IMR-90 (cell line): Measurements from ENCODE around the gene KCNN3. TPM values are rescaled to one million over a fixed set of nuclear protein-coding genes. Genes with fewer than 3 reads are reported as not detected.

Experiments used
- ATAC-seq: fragments of 200-7000 bp; cut with Tn5 transposase; 2 replicates; pipeline ENCODE4 v1.9.1; 2020; ENCODE audit warnings: low read depth, mild to moderate bottlenecking, moderate library complexity
- BruUV-seq: library from RNA; stranded (reverse); fragments of 400-500 nt; replicated peaks from 2 replicates; lab custom pipeline; 2021; lab: Mats Ljungman, UMichigan
- CTCF ChIA-PET: fragments of 300-600 bp; formaldehyde crosslinking; extraction: SDS; loops from one replicate; lab custom pipeline; 2021; ENCODE audit warnings: antibody characterized with exemption; lab: Yijun Ruan, JAX
- POLR2A ChIA-PET: fragments of 300-600 bp; sonication (Branson Sonifier 250); formaldehyde crosslinking; loops from one replicate; lab custom pipeline; 2022; ENCODE audit warnings: antibody characterized with exemption; ENCODE audit not compliant: unreplicated experiment; lab: Charles Lee
- DNase-seq: peaks from one replicate; pipeline ENCODE4 v3.0.0; 2013
- H2AFZ ChIP-seq: replicated peaks from 2 replicates; pipeline ENCODE3; 2013; ENCODE audit warnings: low read length, mild to moderate bottlenecking; ENCODE audit not compliant: poor library complexity
- H2AK5ac ChIP-seq: 2 replicates; pipeline ENCODE4 v1.6.1; 2013; ENCODE audit warnings: low read depth, low read length, inconsistent platforms
- H2AK9ac ChIP-seq: replicated peaks from 2 replicates; pipeline ENCODE3; 2013; ENCODE audit warnings: mild to moderate bottlenecking, low read depth, low read length, moderate library complexity; ENCODE audit not compliant: poor library complexity
- H2BK120ac ChIP-seq: 2 replicates; pipeline ENCODE4 v1.6.1; 2013; ENCODE audit warnings: low read depth, low read length, inconsistent platforms
- H2BK15ac ChIP-seq: 3 replicates; pipeline ENCODE4 v1.6.1; 2013; ENCODE audit warnings: low read depth, low read length, inconsistent platforms
- H2BK20ac ChIP-seq: 2 replicates; pipeline ENCODE4 v1.6.1; 2013; ENCODE audit warnings: low read depth, mild to moderate bottlenecking, inconsistent platforms, low read length, moderate library complexity
- H2BK5ac ChIP-seq: 2 replicates; pipeline ENCODE4 v1.6.1; 2013; ENCODE audit warnings: mild to moderate bottlenecking, low read depth, low read length, inconsistent platforms; ENCODE audit not compliant: poor library complexity, severe bottlenecking
- H3K14ac ChIP-seq: replicated peaks from 2 replicates; pipeline ENCODE4 v1.6.1; 2013; ENCODE audit warnings: low read depth, low read length, inconsistent platforms
- H3K18ac ChIP-seq: 2 replicates; pipeline ENCODE4 v1.6.1; 2013; ENCODE audit warnings: low read depth, low read length, control low read depth
- H3K23ac ChIP-seq: 2 replicates; pipeline ENCODE4 v1.6.1; 2013; ENCODE audit warnings: low read depth, low read length, inconsistent platforms
- H3K27ac ChIP-seq: 2 replicates; pipeline ENCODE4 v1.5.1; 2013; ENCODE audit warnings: mild to moderate bottlenecking, control low read depth, low read length; ENCODE audit not compliant: insufficient read depth
- H3K27me3 ChIP-seq: 2 replicates; pipeline ENCODE4 v1.6.1; 2013; ENCODE audit warnings: low read length; ENCODE audit not compliant: control insufficient read depth, insufficient read depth
- H3K36me3 ChIP-seq: 2 replicates; pipeline ENCODE4 v1.6.1; 2013; ENCODE audit warnings: low read length, mixed read lengths; ENCODE audit not compliant: control insufficient read depth, insufficient read depth
- H3K4ac ChIP-seq: 2 replicates; pipeline ENCODE4 v1.6.1; 2013; ENCODE audit warnings: low read depth, low read length, inconsistent platforms
- H3K4me1 ChIP-seq: 2 replicates; pipeline ENCODE4 v1.6.1; 2013; ENCODE audit warnings: low read length, mixed read lengths; ENCODE audit not compliant: control insufficient read depth, insufficient read depth
- H3K4me2 ChIP-seq: 2 replicates; pipeline ENCODE4 v1.6.1; 2013; ENCODE audit warnings: low read depth, mild to moderate bottlenecking, control low read depth, low read length, moderate library complexity
- H3K4me3 ChIP-seq: 2 replicates; pipeline ENCODE4 v1.5.1; 2013; ENCODE audit warnings: low read depth, mild to moderate bottlenecking, control low read depth, low read length, moderate library complexity; ENCODE audit not compliant: insufficient read depth
- H3K56ac ChIP-seq: 2 replicates; pipeline ENCODE4 v1.6.1; 2013; ENCODE audit warnings: low read length, inconsistent platforms; ENCODE audit not compliant: insufficient read depth; ENCODE audit errors: extremely low read depth
- H3K79me1 ChIP-seq, 2 experiments: 2 replicates each; pipeline ENCODE4 v1.6.1; 2013; ENCODE audit warnings: low read length in 2 of 2, inconsistent platforms in 1 of 2, low read depth in 1 of 2
- H3K9ac ChIP-seq: 2 replicates; pipeline ENCODE4 v1.6.1; 2013; ENCODE audit warnings: low read depth, low read length, control low read depth
- H3K9me1 ChIP-seq: 2 replicates; pipeline ENCODE4 v1.6.1; 2013; ENCODE audit warnings: low read length, inconsistent platforms; ENCODE audit not compliant: insufficient read depth
- H3K9me3 ChIP-seq: 2 replicates; pipeline ENCODE4 v1.6.1; 2013; ENCODE audit warnings: low read length; ENCODE audit not compliant: control insufficient read depth, insufficient read depth
- H4K20me1 ChIP-seq: 2 replicates; pipeline ENCODE4 v1.6.1; 2013; ENCODE audit warnings: low read length, inconsistent platforms; ENCODE audit not compliant: insufficient read depth
- H4K5ac ChIP-seq: 2 replicates; pipeline ENCODE4 v1.6.1; 2013; ENCODE audit warnings: mild to moderate bottlenecking, low read depth, low read length, control low read depth
- H4K8ac ChIP-seq, 2 experiments: 2 replicates each; pipeline ENCODE4 v1.6.1; 2013; ENCODE audit warnings: low read depth in 2 of 2, low read length in 2 of 2, control low read depth in 1 of 2, inconsistent platforms in 1 of 2
- H4K91ac ChIP-seq: 2 replicates; pipeline ENCODE4 v1.6.1; 2013; ENCODE audit warnings: low read depth, low read length, inconsistent platforms; ENCODE audit not compliant: insufficient read depth
- CHD1 ChIP-seq: IDR thresholded peaks from 2 replicates; pipeline ENCODE4 v1.6.1; 2012; ENCODE audit warnings: low read depth, low read length, improper control_type of control experiment
- ELK1 ChIP-seq: fragments of 150-350 bp; IDR thresholded peaks from 2 replicates; pipeline ENCODE4 v1.6.1; 2016; ENCODE audit warnings: low read depth, mild to moderate bottlenecking, low read length, moderate library complexity, borderline replicate concordance
- FOS ChIP-seq: fragments of 150-350 bp; IDR thresholded peaks from 2 replicates; pipeline ENCODE4 v1.6.1; 2016; ENCODE audit warnings: low read depth, low read length
- MAFK ChIP-seq: IDR thresholded peaks from 2 replicates; pipeline ENCODE4 v1.6.1; 2012; ENCODE audit warnings: low read depth, low read length, improper control_type of control experiment
- MAZ ChIP-seq: IDR thresholded peaks from 2 replicates; pipeline ENCODE4 v1.6.1; 2012; ENCODE audit warnings: low read depth, mild to moderate bottlenecking, low read length, improper control_type of control experiment, moderate library complexity, borderline replicate concordance
- NFE2L2 ChIP-seq: fragments of 150-350 bp; IDR thresholded peaks from 2 replicates; pipeline ENCODE4 v1.6.1; 2016; ENCODE audit warnings: low read depth, mild to moderate bottlenecking, low read length
- POLR2A ChIP-seq: IDR thresholded peaks from 2 replicates; pipeline ENCODE4 v1.6.1; 2012; ENCODE audit warnings: mild to moderate bottlenecking, low read depth, low read length
- RCOR1 ChIP-seq: IDR thresholded peaks from 2 replicates; pipeline ENCODE4 v1.6.1; 2012; ENCODE audit warnings: mild to moderate bottlenecking, low read length, improper control_type of control experiment; ENCODE audit not compliant: insufficient replicate concordance
- RFX5 ChIP-seq: IDR thresholded peaks from 2 replicates; pipeline ENCODE4 v1.8.0; 2012; ENCODE audit warnings: low read depth, mild to moderate bottlenecking, low read length, moderate library complexity
- SMC3 ChIP-seq: fragments of 150-350 bp; IDR thresholded peaks from 2 replicates; pipeline ENCODE4 v1.6.1; 2016; ENCODE audit warnings: low read depth, mild to moderate bottlenecking, antibody characterized with exemption, low read length, moderate library complexity
- USF2 ChIP-seq: fragments of 150-350 bp; IDR thresholded peaks from 2 replicates; pipeline ENCODE4 v1.6.1; 2017; ENCODE audit warnings: mild to moderate bottlenecking, antibody characterized with exemption, low read length, low read depth
- WGBS, 2 experiments: methylation state at CpG; one replicate each; pipeline versions ENCODE4 v1.1.5 to v1.1.7; 2013; ENCODE audit warnings: missing lambda C conversion rate in 2 of 2; ENCODE audit not compliant: insufficient read length in 1 of 2; ENCODE audit errors: extremely low coverage in 2 of 2; 5-methylcytosine and 5-hydroxymethylcytosine counted together
- dilution Hi-C: fragments of 300-500 bp; cut with HindIII; formaldehyde crosslinking; loops from one replicate; pipeline ENCODE4 v1.14.3; 2018; ENCODE audit warnings: low sequenced_read_pairs; ENCODE audit not compliant: unreplicated experiment
- in situ Hi-C: fragments of 300-500 bp; cut with MboI; formaldehyde crosslinking; loops from 3 replicates; pipeline ENCODE4 v1.14.3; 2019; ENCODE audit warnings: low sequenced_read_pairs, inconsistent platforms, mixed read lengths
- intact Hi-C: fragments of 100-400 bp; cut with micrococcal nuclease; formaldehyde crosslinking; loops from 2 replicates; pipeline ENCODE4 v1.10.0; 2022
- polyA plus RNA-seq, 3 experiments: library from polyadenylated mRNA; depleted of rRNA; stranded (reverse); fragments of >200 nt; gene quantifications; 2 replicates each; pipeline ENCODE4 v1.2.3, GENCODE V29; 2012; ENCODE audit warnings: low replicate concordance in 1 of 3
- total RNA-seq: library from RNA; depleted of rRNA; stranded (reverse); fragments of >200 nt; gene quantifications from 2 replicates; pipeline ENCODE4 v1.2.3, GENCODE V29; 2012

KCNN3 gene
- total and polyA plus RNA-seq, 2 of the 4 experiments (the other 2 are of a cell fraction): 0.02 TPM; not detected in 1

GRCh38 chr1:154913273-154913672 is 43.2 kb upstream of the KCNN3 start:
- ATAC-seq (no peak), DNase-seq (no peak)
- Histone ChIP-seq H3K9ac (no peak overlapping the region), H3K4me3 (no peak overlapping the region), H4K91ac (no peak overlapping the region), H4K8ac (no peak overlapping the region), H2AK9ac (no peak overlapping the region), H4K5ac (no peak overlapping the region), H3K23ac (no peak overlapping the region), H3K36me3 (no peaks in the 10 kb centered on the region), H4K20me1 (no peaks in the 10 kb centered on the region), H3K14ac (no peak overlapping the region), H3K18ac (no peak overlapping the region), H2BK5ac (no peak overlapping the region), H3K9me1 (no peaks in the 10 kb centered on the region), H2BK20ac (no peak overlapping the region), H3K27ac (no peak overlapping the region), H2BK15ac (no peak overlapping the region), H3K56ac (no peak overlapping the region), H3K4ac (no peak overlapping the region), H3K9me3 (peaks cover 13% of the 10 kb centered on the region), H3K4me1 (no peaks in the 10 kb centered on the region), H3K27me3 (peaks cover 30% of the 10 kb centered on the region), H3K79me1 (no peaks in the 10 kb centered on the region), H2BK120ac (no peak overlapping the region), H2AK5ac (no peak overlapping the region), H3K4me2 (no peak overlapping the region), H2AFZ (no peak overlapping the region)
- intact Hi-C loops: no loop called here
- no TSS peak for BruUV-seq
- dilution Hi-C loops: no loop called here
- no peak for TF ChIP-seq SMC3
- no peak for TF ChIP-seq POLR2A
- TF ChIP-seq ELK1: no peak
- no peak for TF ChIP-seq CHD1
- TF ChIP-seq RCOR1: no peak
- no peak for TF ChIP-seq RFX5
- TF ChIP-seq USF2: no peak
- no peak for TF ChIP-seq NFE2L2
- no peak for TF ChIP-seq FOS
- no peak for TF ChIP-seq MAFK
- TF ChIP-seq MAZ: no peak
- ChIA-PET POLR2A (no interaction called here), CTCF (no interaction called here)
- no CpG with 5 or more reads among the region's 3 CpGs for WGBS, 2 experiments
- in situ Hi-C loops: no loop called here
